ENCODE results near the gene SYNGR1. TPM values are rescaled to one million over a fixed set of nuclear protein-coding genes. Genes with fewer than 3 reads are reported as not detected.
"Not testable (repeated sequence)": the region's sequence is repeated elsewhere in the genome, so short reads cannot be mapped to it uniquely, and the experiment has no call there.

Gene SYNGR1
- total and polyA plus RNA-seq, 2 donors: 13.3 to 54.6 TPM

DNA sequence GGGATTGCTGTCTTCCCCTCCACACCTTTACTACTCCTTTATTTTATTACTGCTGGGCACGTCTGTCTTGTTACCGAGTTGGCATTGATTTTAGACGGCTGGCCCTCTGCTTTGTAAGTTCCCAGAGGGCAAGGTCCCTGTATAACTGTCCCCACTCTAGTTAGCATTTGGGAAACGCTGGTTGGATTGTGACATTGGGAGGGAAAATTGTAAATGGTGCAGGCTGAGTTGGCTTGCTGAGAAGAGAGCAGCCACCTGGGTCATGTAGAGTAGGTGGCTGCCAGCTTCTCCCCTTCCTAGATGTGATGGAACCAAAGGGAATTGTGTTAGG is 51.5 kb downstream of the SYNGR1 start:
- WGBS: 86% methylated on average over 4 of the region's 4 CpGs
- Histone ChIP-seq H3K27ac (ENCODE audit: low read depth) (no peak overlapping the region), H3K36me3 (ENCODE audit: insufficient read depth) (no peaks in the 10 kb centered on the region), H3K4me3 (ENCODE audit: low read depth, low read length) (no peak overlapping the region), H3K4me1 (ENCODE audit: insufficient read depth) (no peaks in the 10 kb centered on the region)
- DNase-seq (ENCODE audit: extremely low spot score): no peak

DNA sequence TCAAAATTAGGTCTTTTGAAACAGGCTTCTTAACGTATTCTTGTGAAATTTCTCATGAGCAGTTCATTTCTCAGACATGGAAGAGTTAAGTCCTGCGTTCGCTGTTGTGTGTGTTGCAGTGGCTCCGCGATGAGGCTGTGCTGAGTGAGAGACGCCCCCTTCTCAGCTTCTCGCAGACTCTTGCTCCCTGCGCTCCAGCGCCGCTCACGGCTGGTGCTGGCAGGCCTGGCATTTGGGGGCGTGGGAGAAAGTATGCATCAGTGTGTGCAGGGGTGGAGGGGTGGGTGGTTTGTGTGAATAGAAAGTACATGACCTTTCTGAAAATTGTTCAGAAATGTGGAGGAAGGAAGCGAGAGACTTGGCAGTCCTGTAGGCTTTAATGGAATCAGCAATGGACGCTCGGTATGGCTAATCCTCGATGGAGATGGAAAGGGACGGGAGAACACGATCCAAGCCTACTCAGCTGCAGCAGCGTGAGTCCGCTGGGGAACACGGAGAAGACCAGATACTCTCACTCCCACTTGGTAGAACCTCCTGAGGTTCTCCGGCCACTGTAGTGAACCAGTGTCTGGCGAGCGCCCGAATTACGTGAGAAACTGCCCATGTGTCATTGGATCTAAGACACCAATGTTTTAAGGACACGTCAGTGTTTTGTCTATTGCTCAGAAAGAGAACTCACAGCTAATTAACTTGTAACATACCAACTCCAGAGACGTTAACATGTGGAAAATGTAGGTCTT is 55.7 kb downstream of the SYNGR1 start:
- no peaks in the 10 kb centered on the region for H3K36me3 ChIP-seq (ENCODE audit: insufficient read depth)
- DNase-seq (ENCODE audit: extremely low spot score): no peak
- no peak overlapping the region for H3K27ac ChIP-seq (ENCODE audit: low read depth)
- H3K4me1 ChIP-seq (ENCODE audit: insufficient read depth): no peaks in the 10 kb centered on the region
- H3K4me3 ChIP-seq (ENCODE audit: low read depth, low read length): no peak overlapping the region
- 40% methylated on average over 28 of the region's 28 CpGs for WGBS

GRCh38 chr22:39408173-39408572 is 58.4 kb downstream of the SYNGR1 start:
- no peak overlapping the region for H3K4me3 ChIP-seq (ENCODE audit: low read depth, low read length)
- no peaks in the 10 kb centered on the region for H3K4me1 ChIP-seq (ENCODE audit: insufficient read depth)
- H3K36me3 ChIP-seq (ENCODE audit: insufficient read depth): no peaks in the 10 kb centered on the region
- no peak for DNase-seq (ENCODE audit: extremely low spot score)
- WGBS: 89% methylated on average over 11 of the region's 11 CpGs
- H3K27ac ChIP-seq (ENCODE audit: low read depth): no peak overlapping the region

GRCh38 chr22:39408807-39409206 is 59.0 kb downstream of the SYNGR1 start:
- no peak overlapping the region for H3K27ac ChIP-seq (ENCODE audit: low read depth)

GRCh38 chr22:39409516-39410029 is 59.8 kb downstream of the SYNGR1 start:
- 89% methylated on average over 11 of the region's 11 CpGs for WGBS
- Histone ChIP-seq H3K27ac (ENCODE audit: low read depth) (no peak overlapping the region), H3K4me3 (ENCODE audit: low read depth, low read length) (no peak overlapping the region), H3K36me3 (ENCODE audit: insufficient read depth) (no peaks in the 10 kb centered on the region), H3K4me1 (ENCODE audit: insufficient read depth) (no peaks in the 10 kb centered on the region)
- no peak for DNase-seq (ENCODE audit: extremely low spot score)

More at GRCh38 chr22:39408807-39409206, 59.0 kb downstream of the SYNGR1 start:
- whole genome bisulfite sequencing: 74% methylated on average over 1 of the region's 1 CpG
- DNase-seq (ENCODE audit: extremely low spot score): no peak
- H3K36me3 ChIP-seq (ENCODE audit: insufficient read depth): no peaks in the 10 kb centered on the region
- H3K4me1 ChIP-seq (ENCODE audit: insufficient read depth): no peaks in the 10 kb centered on the region
- H3K4me3 ChIP-seq (ENCODE audit: low read depth, low read length): no peak overlapping the region

- Histone ChIP-seq H3K4me1 (ENCODE audit: insufficient read depth) (no peaks in the 10 kb centered on the region), H3K4me3 (ENCODE audit: low read depth, low read length) (no peak overlapping the region), H3K36me3 (ENCODE audit: insufficient read depth) (no peaks in the 10 kb centered on the region), H3K27ac (ENCODE audit: low read depth) (no peak overlapping the region)
- DNase-seq (ENCODE audit: extremely low spot score): no peak
- 91% methylated on average over 4 of the region's 4 CpGs for WGBS
These were observed 60.5 kb downstream of the SYNGR1 start for GRCh38 chr22:39410264-39410663.

DNA sequence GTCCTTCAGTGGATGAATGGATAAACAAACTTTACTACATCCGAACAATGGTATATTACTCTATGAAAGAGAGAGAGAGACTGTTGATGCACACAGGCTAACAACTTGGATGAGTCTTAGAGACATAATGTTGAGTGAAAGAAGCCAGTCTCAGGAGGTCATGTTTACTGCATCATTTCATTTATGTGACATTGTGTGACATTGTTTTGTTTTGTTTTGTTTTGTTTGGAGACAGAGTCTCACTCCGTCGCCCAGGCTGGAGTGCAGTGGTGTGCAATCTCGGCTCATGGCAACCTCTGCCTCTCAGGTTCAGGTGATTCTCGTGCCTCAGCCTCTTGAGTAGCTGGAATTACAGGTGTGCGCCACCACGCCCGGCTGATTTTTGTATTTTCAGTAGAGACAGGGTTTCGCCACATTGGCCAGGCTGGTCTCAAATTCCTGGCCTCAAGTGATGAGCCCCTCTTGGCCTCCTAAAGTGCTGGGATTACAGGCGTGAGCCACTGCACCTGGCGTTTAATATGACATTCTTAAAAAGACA is 62.1 kb downstream of the SYNGR1 start:
- not testable (repeated sequence) for H3K4me1 ChIP-seq (ENCODE audit: insufficient read depth); H3K4me3 ChIP-seq (ENCODE audit: low read depth, low read length); H3K27ac ChIP-seq (ENCODE audit: low read depth); DNase-seq (ENCODE audit: extremely low spot score); H3K36me3 ChIP-seq (ENCODE audit: insufficient read depth)
- 86% methylated on average over 11 of the region's 11 CpGs for WGBS

DNA sequence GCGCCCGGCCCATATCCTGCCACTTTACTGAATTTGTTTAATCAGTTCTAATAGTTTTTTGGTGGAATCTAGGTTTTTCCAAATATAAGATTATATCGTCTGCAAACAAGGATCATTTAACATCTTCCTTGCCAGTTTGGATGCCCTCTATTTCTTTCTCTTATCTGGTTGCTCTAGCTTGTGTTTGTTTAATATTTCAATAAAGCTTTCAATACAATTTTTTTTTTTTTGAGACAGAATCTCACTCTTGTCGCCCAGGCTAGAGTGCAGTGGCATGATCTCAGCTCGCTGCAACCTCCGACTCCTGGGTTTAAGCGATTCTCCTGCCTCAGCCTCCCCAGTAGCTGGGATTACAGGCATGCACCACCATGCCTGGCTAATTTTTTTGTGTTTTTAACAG is 63.4 kb downstream of the SYNGR1 start:
- not testable (repeated sequence) for H3K36me3 ChIP-seq (ENCODE audit: insufficient read depth); H3K27ac ChIP-seq (ENCODE audit: low read depth); H3K4me3 ChIP-seq (ENCODE audit: low read depth, low read length); DNase-seq (ENCODE audit: extremely low spot score); H3K4me1 ChIP-seq (ENCODE audit: insufficient read depth)
- 88% methylated on average over 7 of the region's 7 CpGs for WGBS

- Histone ChIP-seq H3K27ac (ENCODE audit: low read depth) (no peak overlapping the region), H3K4me3 (ENCODE audit: low read depth, low read length) (no peak overlapping the region), H3K36me3 (ENCODE audit: insufficient read depth) (peaks cover 1% of the 10 kb centered on the region), H3K4me1 (ENCODE audit: insufficient read depth) (no peaks in the 10 kb centered on the region)
- WGBS: 89% methylated on average over 7 of the region's 7 CpGs
- no peak for DNase-seq (ENCODE audit: extremely low spot score)
These were observed 64.6 kb downstream of the SYNGR1 start for GRCh38 chr22:39414377-39414776.

DNA sequence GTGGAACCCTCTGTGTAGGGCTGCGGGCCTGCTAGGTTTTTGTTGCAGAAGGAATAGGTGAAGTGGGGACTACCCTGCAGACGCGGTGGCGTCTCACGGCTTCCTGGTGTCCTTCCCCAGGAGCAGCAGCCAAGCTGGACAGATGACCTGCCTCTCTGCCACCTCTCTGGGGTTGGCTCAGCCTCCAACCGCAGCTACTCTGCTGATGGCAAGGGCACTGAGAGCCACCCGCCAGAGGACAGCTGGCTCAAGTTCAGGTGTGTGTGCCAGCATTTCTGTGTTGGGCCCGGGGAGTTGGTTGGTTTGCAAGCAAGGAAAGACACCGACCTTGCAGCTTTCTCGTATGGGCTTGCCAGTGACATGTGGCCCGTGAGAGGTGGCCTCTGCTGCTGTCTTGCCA is 65.1 kb downstream of the SYNGR1 start:
- no peak for DNase-seq (ENCODE audit: extremely low spot score)
- no peaks in the 10 kb centered on the region for H3K4me1 ChIP-seq (ENCODE audit: insufficient read depth)
- no peak overlapping the region for H3K27ac ChIP-seq (ENCODE audit: low read depth)
- no peak overlapping the region for H3K4me3 ChIP-seq (ENCODE audit: low read depth, low read length)
- H3K36me3 ChIP-seq (ENCODE audit: insufficient read depth): peaks cover 2% of the 10 kb centered on the region
- WGBS: 86% methylated on average over 11 of the region's 11 CpGs

- Histone ChIP-seq H3K27ac (ENCODE audit: low read depth) (no peak overlapping the region), H3K36me3 (ENCODE audit: insufficient read depth) (peaks cover 2% of the 10 kb centered on the region), H3K4me3 (ENCODE audit: low read depth, low read length) (no peak overlapping the region), H3K4me1 (ENCODE audit: insufficient read depth) (no peaks in the 10 kb centered on the region)
- DNase-seq (ENCODE audit: extremely low spot score): no peak
- WGBS: 94% methylated on average over 16 of the region's 16 CpGs
These were observed 65.7 kb downstream of the SYNGR1 start for GRCh38 chr22:39415506-39415905.

- no peak overlapping the region for H3K27ac ChIP-seq (ENCODE audit: low read depth)
- H3K4me3 ChIP-seq (ENCODE audit: low read depth, low read length): no peak overlapping the region
- no peak for DNase-seq (ENCODE audit: extremely low spot score)
- H3K36me3 ChIP-seq (ENCODE audit: insufficient read depth): peaks cover 2% of the 10 kb centered on the region
- H3K4me1 ChIP-seq (ENCODE audit: insufficient read depth): no peaks in the 10 kb centered on the region
- WGBS: 80% methylated on average over 7 of the region's 7 CpGs
These were observed 66.5 kb downstream of the SYNGR1 start for GRCh38 chr22:39416319-39416718.

- 92% methylated on average over 12 of the region's 12 CpGs for WGBS
- H3K27ac ChIP-seq (ENCODE audit: low read depth): no peak overlapping the region
- DNase-seq (ENCODE audit: extremely low spot score): no peak
- H3K36me3 ChIP-seq (ENCODE audit: insufficient read depth): peaks cover 2% of the 10 kb centered on the region
- no peaks in the 10 kb centered on the region for H3K4me1 ChIP-seq (ENCODE audit: insufficient read depth)
- H3K4me3 ChIP-seq (ENCODE audit: low read depth, low read length): no peak overlapping the region
These were observed 67.8 kb downstream of the SYNGR1 start for GRCh38 chr22:39417641-39418040.

DNA sequence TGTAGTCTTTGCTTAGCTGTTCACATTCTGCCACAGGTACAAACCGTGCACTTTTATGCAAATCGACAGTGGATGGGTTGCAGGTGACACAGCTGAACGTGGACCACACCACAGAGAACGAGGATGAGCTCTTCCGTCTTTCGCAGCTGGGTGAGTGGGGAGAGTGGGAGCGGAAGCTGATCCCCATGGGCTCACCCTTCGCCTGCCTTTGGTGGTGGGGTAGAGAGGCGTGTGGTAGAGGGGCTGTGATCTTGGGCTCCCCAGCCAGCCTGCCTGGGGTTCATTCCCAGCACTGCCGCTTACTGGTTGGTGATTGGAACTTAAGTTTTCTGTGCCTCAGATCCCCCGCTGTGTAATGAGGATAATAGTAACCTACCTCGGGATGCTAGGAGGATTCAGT is 68.9 kb downstream of the SYNGR1 start:
- no peaks in the 10 kb centered on the region for H3K4me1 ChIP-seq (ENCODE audit: insufficient read depth)
- H3K36me3 ChIP-seq (ENCODE audit: insufficient read depth): peaks cover 2% of the 10 kb centered on the region
- H3K4me3 ChIP-seq (ENCODE audit: low read depth, low read length): no peak overlapping the region
- 90% methylated on average over 12 of the region's 12 CpGs for WGBS
- no peak for DNase-seq (ENCODE audit: extremely low spot score)
- H3K27ac ChIP-seq (ENCODE audit: low read depth): no peak overlapping the region

All from urinary bladder (tissue), 4 donors.